K562 (cell line): ENCODE results near the gene SUCLG1. TPM values are rescaled to one million over a fixed set of nuclear protein-coding genes. Genes with fewer than 3 reads are reported as not detected.

Experiments used
- ATAC-seq: fragments of 200-7000 bp; cut with Tn5 transposase; 3 replicates; pipeline ENCODE4 v1.9.1; 2020; ENCODE audit warnings: moderate library complexity
- BruUV-seq: library from RNA; stranded (reverse); fragments of 400-500 nt; replicated peaks from 2 replicates; lab custom pipeline; 2021; lab: Mats Ljungman, UMichigan
- CTCF ChIA-PET: fragments of 300-600 bp; formaldehyde crosslinking; extraction: SDS; loops from one replicate; lab custom pipeline; 2021; ENCODE audit warnings: low intra/inter-chr PET ratio; lab: Yijun Ruan, JAX
- POLR2A ChIA-PET: fragments of 300-600, 350-650 bp; sonication (Branson Sonifier 250); formaldehyde crosslinking; extraction: SDS; loops from one replicate; lab custom pipeline; 2021; ENCODE audit warnings: antibody characterized with exemption, inconsistent platforms; lab: Yijun Ruan, JAX
- DNase-seq, 4 experiments: peaks; one replicate each; pipeline versions ENCODE4 v3.0.0 to v3.0.0-alpha.2; 2011 to 2018; ENCODE audit warnings: low spot score in 3 of 4, mixed read lengths in 3 of 4; ENCODE audit errors: extremely low read depth in 1 of 4
- FAIRE-seq: peaks from 2 replicates; lab custom pipeline; 2011; peaks lifted over from hg19 to GRCh38; lab: Jason Lieb, UNC
- H2AFZ ChIP-seq: 2 replicates; pipeline ENCODE4 v1.6.0; 2011; ENCODE audit warnings: low read depth, low read length, control low read depth, inconsistent platforms
- H3K27ac ChIP-seq: fragments of 200-600 bp; 3 replicates; pipeline ENCODE4 v1.8.0; 2011; ENCODE audit warnings: low read depth, mild to moderate bottlenecking, control low read depth, inconsistent platforms, low read length, moderate library complexity, mixed read lengths; ENCODE audit errors: extremely low read depth
- H3K27me3 ChIP-seq, 2 experiments: fragments of 300-600 bp in 1 of 2; 2 replicates in 1 of 2; 3 replicates in 1 of 2; pipeline versions ENCODE4 v1.6.0 to v1.8.0; 2011; ENCODE audit warnings: inconsistent platforms in 2 of 2, low read length in 2 of 2, mild to moderate bottlenecking in 1 of 2, mixed read lengths in 1 of 2, moderate library complexity in 1 of 2; ENCODE audit not compliant: control insufficient read depth in 2 of 2, insufficient read depth in 2 of 2
- H3K36me3 ChIP-seq: fragments of 300-600 bp; 3 replicates; pipeline ENCODE4 v1.8.0; 2011; ENCODE audit warnings: mild to moderate bottlenecking, low read length, inconsistent platforms; ENCODE audit not compliant: control insufficient read depth, insufficient read depth
- H3K4me1 ChIP-seq, 2 experiments: fragments of 200-600 bp in 1 of 2; replicated peaks in 1 of 2; 2 replicates in 1 of 2; 3 replicates in 1 of 2; pipeline versions ENCODE4 v1.5.1 to v1.8.0; 2011; ENCODE audit warnings: inconsistent platforms in 2 of 2, low read length in 2 of 2, mild to moderate bottlenecking in 1 of 2, mixed read lengths in 1 of 2, moderate library complexity in 1 of 2; ENCODE audit not compliant: control insufficient read depth in 2 of 2, insufficient read depth in 2 of 2
- H3K4me2 ChIP-seq: 2 replicates; pipeline ENCODE4 v1.6.1; 2011; ENCODE audit warnings: low read length, control low read depth, inconsistent platforms, mixed read lengths; ENCODE audit not compliant: insufficient read depth
- H3K4me3 ChIP-seq: fragments of 200-600 bp; sonication (generic), shearing (Covaris generic); 2 replicates; pipeline ENCODE4 v1.5.1; 2016; ENCODE audit warnings: control low read depth, inconsistent platforms
- H3K79me2 ChIP-seq: fragments of 200-600 bp; 3 replicates; pipeline ENCODE4 v1.8.0; 2011; ENCODE audit warnings: low read length, inconsistent platforms; ENCODE audit not compliant: control insufficient read depth, insufficient read depth
- H3K9ac ChIP-seq, 2 experiments: 2 replicates each; pipeline versions ENCODE4 v1.6.0 to v1.6.1; 2011; ENCODE audit warnings: low read depth in 2 of 2, low read length in 2 of 2, control low read depth in 1 of 2, inconsistent platforms in 1 of 2, mild to moderate bottlenecking in 1 of 2, mixed read lengths in 1 of 2; ENCODE audit not compliant: insufficient read depth in 1 of 2
- H3K9me1 ChIP-seq: one replicate; pipeline ENCODE4 v1.6.0; 2011; ENCODE audit warnings: inconsistent platforms, mild to moderate bottlenecking, low read length, moderate library complexity; ENCODE audit not compliant: control insufficient read depth, insufficient read depth
- H3K9me3 ChIP-seq: replicated peaks from 2 replicates; pipeline ENCODE4 v1.5.1; 2011; ENCODE audit warnings: low read depth, low read length, inconsistent platforms; ENCODE audit not compliant: control insufficient read depth, insufficient read depth
- H4K20me1 ChIP-seq: replicated peaks from 2 replicates; pipeline ENCODE4 v1.6.1; 2011; ENCODE audit warnings: low read length, inconsistent platforms, mixed read lengths; ENCODE audit not compliant: control insufficient read depth, insufficient read depth
- ATF1 ChIP-seq, 2 experiments: fragments of 450-650 bp in 1 of 2; IDR thresholded peaks; 2 replicates each; pipeline ENCODE4 v1.6.1; 2016; ENCODE audit warnings: missing compliant biosample characterization in 1 of 2, missing genetic modification characterization in 1 of 2
- BRD9 ChIP-seq: fragments of 450-650 bp; IDR thresholded peaks from 2 replicates; pipeline ENCODE4 v1.6.1; 2018; ENCODE audit warnings: low read depth; ENCODE audit not compliant: partially characterized antibody
- CHD1 ChIP-seq: fragments of 200-600 bp; sonication (generic); IDR thresholded peaks from one replicate; pipeline ENCODE4 v1.6.1; 2012; ENCODE audit warnings: mild to moderate bottlenecking, moderate library complexity, low read length, inconsistent platforms
- ETS2 ChIP-seq: IDR thresholded peaks from 2 replicates; pipeline ENCODE4 v1.6.1; 2016; ENCODE audit warnings: borderline replicate concordance, missing genetic modification characterization, mild to moderate bottlenecking, moderate library complexity, missing compliant biosample characterization; ENCODE audit not compliant: poor library complexity, severe bottlenecking
- MCM7 ChIP-seq, 2 experiments: fragments of 450-650 bp; IDR thresholded peaks; 2 replicates each; pipeline ENCODE4 v1.6.1; 2016 to 2018
- MYC ChIP-seq, 2 experiments: fragments of 250-450 bp in 1 of 2; sonication (Bioruptor Pico) in 1 of 2; IDR thresholded peaks; 2 replicates each; pipeline versions ENCODE4 v1.5.1 to v1.6.1; 2012 to 2021; ENCODE audit warnings: low read depth in 2 of 2, borderline replicate concordance in 1 of 2, improper control_type of control experiment in 1 of 2, low read length in 1 of 2, mild to moderate bottlenecking in 1 of 2, moderate library complexity in 1 of 2
- NBN ChIP-seq: fragments of 450-650 bp; IDR thresholded peaks from 2 replicates; pipeline ENCODE4 v1.6.1; 2016; ENCODE audit warnings: low read depth, mild to moderate bottlenecking
- NCOA6 ChIP-seq: fragments of 450-650 bp; IDR thresholded peaks from 2 replicates; pipeline ENCODE4 v1.6.1; 2017; ENCODE audit warnings: mild to moderate bottlenecking
- PHTF2 ChIP-seq: fragments of 250-450 bp; sonication (Bioruptor Pico); IDR thresholded peaks from 2 replicates; pipeline ENCODE4 v1.5.0; 2021; ENCODE audit warnings: mild to moderate bottlenecking
- POLR2AphosphoS2 ChIP-seq: IDR thresholded peaks from 2 replicates; pipeline ENCODE4 v1.6.1; 2012; ENCODE audit warnings: low read length, improper control_type of control experiment
- SIN3A ChIP-seq, 2 experiments: fragments of 150-350 bp in 1 of 2; IDR thresholded peaks; 2 replicates each; pipeline ENCODE4 v1.6.1; 2011 to 2016; ENCODE audit warnings: borderline replicate concordance in 2 of 2, low read depth in 2 of 2, low read length in 2 of 2, mild to moderate bottlenecking in 2 of 2, moderate library complexity in 2 of 2; ENCODE audit not compliant: control insufficient read depth in 1 of 2
- SMARCE1 ChIP-seq: fragments of 450-650 bp; IDR thresholded peaks from 2 replicates; pipeline ENCODE4 v1.7.1; 2016; ENCODE audit warnings: mild to moderate bottlenecking
- TARDBP ChIP-seq: fragments of 450-650 bp; IDR thresholded peaks from 2 replicates; pipeline ENCODE4 v1.6.1; 2016
- TFAP4 ChIP-seq: sonication (generic); formaldehyde crosslinking; IDR thresholded peaks from 2 replicates; pipeline ENCODE4 v1.8.0; 2022; ENCODE audit warnings: missing genetic modification reagents, mild to moderate bottlenecking, moderate library complexity, borderline replicate concordance
- ZNF696 ChIP-seq: fragments of 250-450 bp; sonication (Bioruptor Pico); conservative IDR thresholded peaks from 2 replicates; pipeline ENCODE4 v1.4.0; 2020; ENCODE audit warnings: mild to moderate bottlenecking, moderate library complexity
- whole genome bisulfite sequencing: fragments of 100-300 bp; shearing (Covaris generic); methylation state at CpG from one replicate; pipeline ENCODE4 v1.1.6; 2016; ENCODE audit warnings: low coverage, mixed read lengths; ENCODE audit not compliant: insufficient coverage; ENCODE audit errors: missing lambda C conversion rate; 5-methylcytosine and 5-hydroxymethylcytosine counted together
- in situ Hi-C: fragments of 300-500 bp; cut with MboI; formaldehyde crosslinking; loops from 4 replicates; pipeline ENCODE4 v1.15.0; 2018; ENCODE audit warnings: inconsistent platforms, mixed read lengths
- intact Hi-C: fragments of 100-400 bp; cut with micrococcal nuclease; formaldehyde crosslinking; loops from 2 replicates; pipeline ENCODE4 v1.14.2; 2022
- polyA plus RNA-seq, 8 experiments: library from polyadenylated mRNA; depleted of rRNA in 4 of 8; stranded (reverse) in 5 of 8; unstranded in 3 of 8; fragments of >200 nt; fragmentation: Nextera tagmentation in 2 of 8; fragmentation: Illumina TruSeq in 1 of 8; extraction: Ambion mirVana in 2 of 8; extraction: Trizol in 1 of 8; gene quantifications; 2 replicates each; pipeline versions ENCODE4 v1.2.1 to v1.2.3, GENCODE V29; 2011 to 2014; ENCODE audit warnings: inconsistent platforms in 1 of 8, missing spikeins in 1 of 8
- total RNA-seq, 7 experiments: library from RNA; depleted of rRNA in 6 of 7; stranded (reverse); fragments of >200 nt in 6 of 7; fragmentation: Illumina TruSeq in 2 of 7; extraction: Trizol in 2 of 7; gene quantifications; 2 replicates each; pipeline versions ENCODE4 v1.2.1 to v1.2.3, GENCODE V29; 2011 to 2021; ENCODE audit warnings: low replicate concordance in 1 of 7
- TF ChIP-seq, protein P1 (sequence below), 2 experiments: IDR thresholded peaks; 2 replicates each; pipeline ENCODE4 v1.6.1; 2011; ENCODE audit warnings: borderline replicate concordance in 1 of 2, control low read depth in 1 of 2, low read depth in 1 of 2, low read length in 1 of 2, mild to moderate bottlenecking in 1 of 2, mixed read lengths in 1 of 2, moderate library complexity in 1 of 2; ENCODE audit not compliant: insufficient read depth in 1 of 2, insufficient read length in 1 of 2, poor library complexity in 1 of 2, severe bottlenecking in 1 of 2; ENCODE audit errors: extremely low read depth in 1 of 2
- TF ChIP-seq, protein P2 (sequence below): sonication (generic); IDR thresholded peaks from 2 replicates; pipeline ENCODE4 v1.6.1; 2016

Gene SUCLG1
- total and polyA plus RNA-seq, 9 of the 15 experiments (the other 6 are each of a cell fraction or from before 2014, with no cell fraction given) = 90.5 to 325 (median 115) TPM

GRCh38 chr2:84388133-84388532, 70.9 kb downstream of the SUCLG1 start (continued):
- TF ChIP-seq CHD1 (no peak), MYC (IDR thresholded peaks at IDR 0.05; ENCODE audit: low read depth, low read length) (no peak), MYC (CRISPR knock-in tag; IDR thresholded peaks at IDR 0.05; ENCODE audit: borderline replicate concordance, low read depth) (no peak), ETS2 (tag) (no peak)
- TF ChIP-seq, protein P1, sequence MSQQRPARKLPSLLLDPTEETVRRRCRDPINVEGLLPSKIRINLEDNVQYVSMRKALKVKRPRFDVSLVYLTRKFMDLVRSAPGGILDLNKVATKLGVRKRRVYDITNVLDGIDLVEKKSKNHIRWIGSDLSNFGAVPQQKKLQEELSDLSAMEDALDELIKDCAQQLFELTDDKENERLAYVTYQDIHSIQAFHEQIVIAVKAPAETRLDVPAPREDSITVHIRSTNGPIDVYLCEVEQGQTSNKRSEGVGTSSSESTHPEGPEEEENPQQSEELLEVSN (IDR thresholded peaks at IDR 0.05; ENCODE audit: borderline replicate concordance in 1 of 2, extremely low read depth in 1 of 2, insufficient read depth in 1 of 2, insufficient read length in 1 of 2, low read depth in 1 of 2, low read length in 1 of 2, poor library complexity in 1 of 2, severe bottlenecking in 1 of 2) = no peak
- TF ChIP-seq, protein P2, sequence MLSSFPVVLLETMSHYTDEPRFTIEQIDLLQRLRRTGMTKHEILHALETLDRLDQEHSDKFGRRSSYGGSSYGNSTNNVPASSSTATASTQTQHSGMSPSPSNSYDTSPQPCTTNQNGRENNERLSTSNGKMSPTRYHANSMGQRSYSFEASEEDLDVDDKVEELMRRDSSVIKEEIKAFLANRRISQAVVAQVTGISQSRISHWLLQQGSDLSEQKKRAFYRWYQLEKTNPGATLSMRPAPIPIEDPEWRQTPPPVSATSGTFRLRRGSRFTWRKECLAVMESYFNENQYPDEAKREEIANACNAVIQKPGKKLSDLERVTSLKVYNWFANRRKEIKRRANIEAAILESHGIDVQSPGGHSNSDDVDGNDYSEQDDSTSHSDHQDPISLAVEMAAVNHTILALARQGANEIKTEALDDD = no peak

GRCh38 chr2:84386336-84387040, 72.6 kb downstream of the SUCLG1 start:
- ATAC-seq (no peak), DNase-seq (no peak), FAIRE-seq (no peak)
- intact Hi-C loops (no loop called here), in situ Hi-C loops (no loop called here)
- ChIA-PET CTCF (no interaction called here), POLR2A (no interaction called here)
- H3K9me3 ChIP-seq = no peaks in the 10 kb centered on the region
- H3K27me3 ChIP-seq = no peaks in the 10 kb centered on the region
- no peak overlapping the region for H3K4me3 ChIP-seq
- H3K4me2 ChIP-seq = no peak overlapping the region
- H3K36me3 ChIP-seq = no peaks in the 10 kb centered on the region
- no peaks in the 10 kb centered on the region for H4K20me1 ChIP-seq
- BruUV-seq = no TSS peak
- no peaks in the 10 kb centered on the region for H3K4me1 ChIP-seq
- H3K27ac ChIP-seq = no peak overlapping the region
- H3K9ac ChIP-seq = no peak overlapping the region
- H2AFZ ChIP-seq = no peak overlapping the region
- 1% methylated on average over 7 of the region's 7 CpGs for WGBS
- H3K9me1 ChIP-seq = no peaks in the 10 kb centered on the region
- no peaks in the 10 kb centered on the region for H3K79me2 ChIP-seq
- TF ChIP-seq BRD9 (no peak), SMARCE1 (no peak), SIN3A (IDR thresholded peaks at IDR 0.05; ENCODE audit: borderline replicate concordance in 2 of 2, control insufficient read depth in 1 of 2, low read depth in 2 of 2, low read length in 2 of 2) (no peak), TARDBP (no peak), NBN (no peak), MCM7 (IDR thresholded peaks at IDR 0.05) (no peak), NCOA6 (no peak), ZNF696 (CRISPR knock-in tag) (no peak), PHTF2 (CRISPR knock-in tag) (no peak), ATF1 (CRISPR knock-in tag; IDR thresholded peaks at IDR 0.05) (no peak), ATF1 (tag; IDR thresholded peaks at IDR 0.05) (no peak), POLR2AphosphoS2 (no peak), TFAP4 (CRISPR knock-in tag) (no peak)
